Measurements from ENCODE around the gene DDX49.
A peak's percentile ranks its signal among the peaks of the same experiment; 100 is the strongest.
"Not testable (repeated sequence)": the region's sequence is repeated elsewhere in the genome, so short reads cannot be mapped to it uniquely, and the experiment has no call there.

Gene DDX49

GRCh38 chr19:18912933-18913332, 6.6 kb upstream of the DDX49 start:
- no peak for DNase-seq

GRCh38 chr19:18913466-18913865, 6.0 kb upstream of the DDX49 start:
- no peak for DNase-seq

- no peak for DNase-seq
Measured at GRCh38 chr19:18915639-18916038, 3.9 kb upstream of the DDX49 start.

GRCh38 chr19:18917593-18917992, 1.9 kb upstream of the DDX49 start:
- DNase-seq = not testable (repeated sequence)

- no peak for DNase-seq
Measured at GRCh38 chr19:18919900-18920214, 342 bp downstream of the DDX49 start.

GRCh38 chr19:18920400-18920799, 885 bp downstream of the DDX49 start:
- no peak for DNase-seq

- DNase-seq = no peak
Measured at GRCh38 chr19:18921593-18921992, 2.1 kb downstream of the DDX49 start.

GRCh38 chr19:18922228-18922985, 2.9 kb downstream of the DDX49 start:
- DNase-seq = no peak

- no peak for DNase-seq
Measured at GRCh38 chr19:18924684-18925213, 5.2 kb downstream of the DDX49 start.

GRCh38 chr19:18928018-18928805, 8.7 kb downstream of the DDX49 start:
- no peak for DNase-seq

- no peak for DNase-seq
Measured at GRCh38 chr19:18929311-18929710, 9.8 kb downstream of the DDX49 start.

- no peak for DNase-seq
Measured at GRCh38 chr19:18931316-18932162, 12.0 kb downstream of the DDX49 start.

- no peak for DNase-seq
Measured at GRCh38 chr19:18932216-18932841, 12.8 kb downstream of the DDX49 start.

GRCh38 chr19:18933297-18933696, 13.8 kb downstream of the DDX49 start:
- DNase-seq = no peak

- DNase-seq = no peak
Measured at GRCh38 chr19:18939163-18939562, 19.6 kb downstream of the DDX49 start.

- no peak for DNase-seq
Measured at GRCh38 chr19:18939922-18940768, 20.6 kb downstream of the DDX49 start.

GRCh38 chr19:18940769-18941627, 21.5 kb downstream of the DDX49 start, which contains the start of gene HOMER3:
HOMER3 (minus strand) TSS chr19:18941217; CDS start chr19:18938982, 2,235 bp downstream.
- DNase-seq = peak; percentile 32

GRCh38 chr19:18941628-18942354, 22.3 kb downstream of the DDX49 start:
- DNase-seq = no peak

GRCh38 chr19:18942692-18943091, 23.2 kb downstream of the DDX49 start:
- no peak for DNase-seq

- DNase-seq = no peak
Measured at GRCh38 chr19:18943465-18943864, 23.9 kb downstream of the DDX49 start.

Data from NCI-H1105 (cell line).